DOHH2 (cell line): ENCODE measurements around the gene BDNF.

Experiments
- H3F3A ChIP-seq: fragments of 200-600 bp; sonication (generic), shearing (Covaris generic); 2 replicates; pipeline ENCODE4 v1.6.0; 2016; ENCODE audit warnings: antibody characterized with exemption, mild to moderate bottlenecking; ENCODE audit not compliant: control insufficient read depth, insufficient read depth
- H3K27ac ChIP-seq: fragments of 200-600 bp; sonication (generic); 2 replicates; pipeline ENCODE4 v1.5.1; 2014; ENCODE audit warnings: low read depth, mild to moderate bottlenecking, low read length, moderate library complexity
- H3K27me3 ChIP-seq: fragments of 200-600 bp; sonication (generic); 2 replicates; pipeline ENCODE4 v1.6.1; 2014; ENCODE audit warnings: mild to moderate bottlenecking, low read length, mixed read lengths; ENCODE audit not compliant: control insufficient read depth
- H3K36me3 ChIP-seq: fragments of 200-600 bp; sonication (generic); 2 replicates; pipeline ENCODE4 v1.6.1; 2014; ENCODE audit warnings: mild to moderate bottlenecking, low read length, moderate library complexity, mixed read lengths; ENCODE audit not compliant: control insufficient read depth
- H3K4me1 ChIP-seq: fragments of 200-600 bp; sonication (generic); 2 replicates; pipeline ENCODE4 v1.6.1; 2014; ENCODE audit warnings: mild to moderate bottlenecking, low read length, mixed read lengths; ENCODE audit not compliant: control insufficient read depth
- H3K4me2 ChIP-seq: fragments of 200-600 bp; sonication (generic); 2 replicates; pipeline ENCODE4 v1.6.0; 2014; ENCODE audit warnings: mild to moderate bottlenecking, low read length, moderate library complexity
- H3K4me3 ChIP-seq: fragments of 200-600 bp; sonication (generic); 2 replicates; pipeline ENCODE4 v1.5.1; 2014; ENCODE audit warnings: mild to moderate bottlenecking, low read length, mixed read lengths
- H3K79me2 ChIP-seq: fragments of 200-600 bp; sonication (generic); 2 replicates; pipeline ENCODE4 v1.6.1; 2014; ENCODE audit warnings: mild to moderate bottlenecking, low read length, mixed read lengths; ENCODE audit not compliant: control insufficient read depth
- H3K9me2 ChIP-seq: fragments of 200-600 bp; sonication (generic); replicated peaks from 2 replicates; pipeline ENCODE4 v1.6.1; 2014; ENCODE audit warnings: mild to moderate bottlenecking, low read length, mixed read lengths; ENCODE audit not compliant: control insufficient read depth
- H3K9me3 ChIP-seq: fragments of 200-600 bp; sonication (generic); 2 replicates; pipeline ENCODE4 v1.6.1; 2014; ENCODE audit warnings: antibody characterized with exemption, low read length, mixed read lengths; ENCODE audit not compliant: control insufficient read depth, insufficient read depth
- H4K20me1 ChIP-seq: fragments of 200-600 bp; sonication (generic); 2 replicates; pipeline ENCODE4 v1.6.0; 2014; ENCODE audit warnings: low read depth, mild to moderate bottlenecking, antibody characterized with exemption, low read length, moderate library complexity; ENCODE audit not compliant: control insufficient read depth, insufficient read depth
- EZH2phosphoT487 ChIP-seq: fragments of 200-600 bp; sonication (generic); IDR thresholded peaks from 2 replicates; pipeline ENCODE4 v1.6.1; 2017; ENCODE audit warnings: borderline replicate concordance, mild to moderate bottlenecking, antibody characterized with exemption, low read length, moderate library complexity, mixed read lengths
- TF ChIP-seq, protein P1 (sequence below): fragments of 200-600 bp; sonication (generic); IDR thresholded peaks from one replicate; pipeline ENCODE4 v1.5.1; 2014; ENCODE audit warnings: antibody characterized with exemption, mild to moderate bottlenecking, low read depth, low read length; ENCODE audit not compliant: poor library complexity, severe bottlenecking

The BDNF gene

DNA sequence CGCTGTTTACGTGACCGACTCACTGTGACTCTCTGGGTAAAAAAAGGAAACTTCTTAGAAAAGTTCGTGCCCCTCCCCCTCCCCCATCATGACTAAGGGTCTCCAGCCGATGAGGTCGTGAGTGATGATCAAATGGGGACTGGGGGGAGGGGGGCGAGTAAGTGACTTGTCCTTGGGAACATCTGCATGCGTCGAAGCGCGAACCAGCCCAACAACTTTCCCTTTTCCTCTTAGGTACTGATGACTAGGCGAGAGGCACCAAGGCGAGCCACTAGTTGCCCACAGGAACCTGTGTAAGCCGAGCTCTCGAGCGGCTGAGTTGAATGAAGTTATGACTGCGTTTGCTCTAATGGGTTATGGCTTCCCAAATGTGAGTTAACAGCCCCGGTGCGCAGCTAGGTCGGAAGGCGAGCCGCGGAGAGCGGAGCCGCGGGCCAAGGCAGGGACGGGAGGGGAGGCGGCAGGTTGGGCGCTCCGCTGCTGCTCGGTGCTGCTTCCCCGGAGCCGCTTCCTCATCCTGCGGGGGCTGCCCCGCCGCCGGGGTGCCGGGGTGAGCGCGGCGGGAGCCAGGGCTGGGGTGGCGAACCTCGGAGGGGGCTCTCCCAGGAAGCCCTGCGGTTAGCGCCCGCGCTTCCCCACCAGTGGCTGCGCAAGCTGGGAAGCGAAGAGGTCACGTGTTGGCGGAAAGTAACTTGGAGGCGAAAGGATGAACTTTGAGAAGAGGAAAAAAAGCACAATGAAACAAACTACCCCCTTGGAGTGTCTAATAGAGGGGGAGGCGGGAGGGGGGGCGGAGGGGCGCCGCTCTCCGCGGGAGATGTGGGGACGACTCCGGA is 22.1 kb upstream of the BDNF start:
- TF ChIP-seq EZH2phosphoT487 = no peak
- TF ChIP-seq, protein P1, sequence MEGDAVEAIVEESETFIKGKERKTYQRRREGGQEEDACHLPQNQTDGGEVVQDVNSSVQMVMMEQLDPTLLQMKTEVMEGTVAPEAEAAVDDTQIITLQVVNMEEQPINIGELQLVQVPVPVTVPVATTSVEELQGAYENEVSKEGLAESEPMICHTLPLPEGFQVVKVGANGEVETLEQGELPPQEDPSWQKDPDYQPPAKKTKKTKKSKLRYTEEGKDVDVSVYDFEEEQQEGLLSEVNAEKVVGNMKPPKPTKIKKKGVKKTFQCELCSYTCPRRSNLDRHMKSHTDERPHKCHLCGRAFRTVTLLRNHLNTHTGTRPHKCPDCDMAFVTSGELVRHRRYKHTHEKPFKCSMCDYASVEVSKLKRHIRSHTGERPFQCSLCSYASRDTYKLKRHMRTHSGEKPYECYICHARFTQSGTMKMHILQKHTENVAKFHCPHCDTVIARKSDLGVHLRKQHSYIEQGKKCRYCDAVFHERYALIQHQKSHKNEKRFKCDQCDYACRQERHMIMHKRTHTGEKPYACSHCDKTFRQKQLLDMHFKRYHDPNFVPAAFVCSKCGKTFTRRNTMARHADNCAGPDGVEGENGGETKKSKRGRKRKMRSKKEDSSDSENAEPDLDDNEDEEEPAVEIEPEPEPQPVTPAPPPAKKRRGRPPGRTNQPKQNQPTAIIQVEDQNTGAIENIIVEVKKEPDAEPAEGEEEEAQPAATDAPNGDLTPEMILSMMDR = no peak
- Histone ChIP-seq H3K4me1 (no peaks in the 10 kb centered on the region), H3K4me2 (no peak overlapping the region), H3K4me3 (no peak overlapping the region), H3F3A (no peaks in the 10 kb centered on the region), H3K27ac (no peak overlapping the region), H3K79me2 (no peaks in the 10 kb centered on the region), H3K27me3 (no peaks in the 10 kb centered on the region), H3K9me2 (no peaks in the 10 kb centered on the region), H4K20me1 (no peaks in the 10 kb centered on the region), H3K36me3 (no peaks in the 10 kb centered on the region), H3K9me3 (peaks cover 4% of the 10 kb centered on the region; the same call in 1 of the 2 replicates)

DNA sequence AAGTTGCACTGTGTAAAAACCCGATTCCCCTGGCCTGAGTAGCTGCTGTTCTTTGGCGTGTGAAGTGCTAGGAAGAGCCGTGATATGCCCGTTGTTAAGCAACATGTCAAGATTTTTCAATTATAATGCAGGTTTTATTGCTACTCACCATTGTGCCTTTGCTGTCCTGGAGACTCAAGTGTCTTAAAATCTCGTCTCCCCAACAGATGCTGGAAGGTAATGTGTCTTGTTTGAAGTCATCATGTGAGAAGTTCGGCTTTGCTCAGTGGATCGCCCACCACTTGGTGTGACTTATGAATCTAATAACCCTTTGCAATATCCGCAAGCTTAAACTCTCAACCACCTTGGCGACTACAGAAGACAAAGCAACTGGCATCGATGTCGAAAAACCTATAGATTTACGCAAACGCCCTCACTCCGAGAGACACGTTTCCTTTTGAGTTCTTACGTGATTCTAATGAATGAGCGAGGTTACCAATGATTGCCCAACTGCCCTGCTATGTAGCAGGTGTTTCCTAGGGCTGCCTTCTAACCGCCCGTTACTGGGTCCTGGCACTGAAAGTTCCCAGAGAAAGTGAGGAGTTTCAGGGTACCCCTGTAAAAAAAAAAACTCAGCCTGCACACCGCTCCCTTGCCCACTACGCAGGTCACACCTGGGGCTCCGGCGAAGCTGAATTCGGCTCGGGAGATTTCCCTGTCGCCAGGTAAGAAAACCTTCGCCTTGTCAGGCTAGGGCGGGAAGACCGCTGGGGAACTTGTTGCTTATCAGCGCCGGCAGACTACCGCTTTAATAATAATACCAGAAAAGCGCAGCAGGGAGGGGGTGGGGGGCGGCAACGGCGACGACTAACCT is 21.2 kb upstream of the BDNF start:
- no peak for TF ChIP-seq EZH2phosphoT487
- TF ChIP-seq, protein P1 = no peak
- Histone ChIP-seq H3K27ac (no peak overlapping the region), H3K36me3 (no peaks in the 10 kb centered on the region), H3K9me2 (no peaks in the 10 kb centered on the region), H3K9me3 (peaks cover 4% of the 10 kb centered on the region; the same call in 1 of the 2 replicates), H3K4me3 (no peak overlapping the region), H3K4me1 (no peaks in the 10 kb centered on the region), H3K4me2 (no peak overlapping the region), H3K79me2 (no peaks in the 10 kb centered on the region), H3K27me3 (no peaks in the 10 kb centered on the region), H4K20me1 (no peaks in the 10 kb centered on the region), H3F3A (no peaks in the 10 kb centered on the region)

DNA sequence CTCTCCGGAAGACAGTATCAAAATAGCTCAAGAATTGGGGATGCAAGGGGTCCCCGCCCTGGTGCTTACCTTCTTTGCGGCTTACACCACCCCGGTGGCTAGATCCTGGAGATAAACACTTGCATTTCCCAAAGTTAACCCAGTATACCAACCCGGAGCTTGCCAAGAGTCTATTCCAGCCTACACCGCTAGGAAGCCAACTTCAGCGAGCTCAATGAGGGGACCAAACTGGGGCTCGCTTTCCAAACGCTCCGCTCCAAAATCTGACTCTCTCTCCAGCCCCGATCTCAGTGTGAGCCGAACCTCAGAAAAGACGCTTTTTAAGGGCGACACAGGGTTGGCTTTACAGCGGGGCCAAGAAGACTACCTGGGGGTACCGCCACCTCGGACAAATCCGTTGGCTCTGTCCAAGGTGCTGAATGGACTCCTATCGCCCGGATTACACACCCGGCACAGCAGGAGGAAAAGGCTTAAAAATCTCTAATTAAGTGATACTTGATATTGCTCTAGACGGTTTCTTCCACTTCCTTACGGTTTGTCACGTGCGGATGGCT is 20.1 kb upstream of the BDNF start:
- Histone ChIP-seq H3K4me3 (no peak overlapping the region), H3K4me2 (no peak overlapping the region), H3K36me3 (no peaks in the 10 kb centered on the region), H3K27ac (no peak overlapping the region), H3K9me2 (no peaks in the 10 kb centered on the region), H3K27me3 (no peaks in the 10 kb centered on the region), H3F3A (no peaks in the 10 kb centered on the region), H4K20me1 (no peaks in the 10 kb centered on the region), H3K4me1 (no peaks in the 10 kb centered on the region), H3K9me3 (peaks cover 4% of the 10 kb centered on the region; the same call in 1 of the 2 replicates), H3K79me2 (no peaks in the 10 kb centered on the region)
- TF ChIP-seq, protein P1 = no peak
- no peak for TF ChIP-seq EZH2phosphoT487
